Suprapubic skin (tissue), 4 donors: ENCODE measurements around the gene TPCN1.

Experiments
- EP300 ChIP-seq: sonication (generic); formaldehyde crosslinking; IDR thresholded peaks from one replicate; pipeline ENCODE4 v1.6.1; 2017; ENCODE audit warnings: antibody characterized with exemption
- POLR2A ChIP-seq, 2 donors: fragments of 450-650 bp; IDR thresholded peaks; one replicate each; pipeline ENCODE4 v1.6.1; 2017; ENCODE audit warnings: antibody characterized with exemption in 2 of 2, mild to moderate bottlenecking in 2 of 2, moderate library complexity in 2 of 2
- POLR2AphosphoS5 ChIP-seq, 3 donors: sonication (generic); formaldehyde crosslinking; IDR thresholded peaks; one replicate each; pipeline ENCODE4 v1.6.1; 2017; ENCODE audit warnings: antibody characterized with exemption in 3 of 3
- TF ChIP-seq, protein P1 (sequence below), 2 donors: fragments of 200-600 bp in 1 of 2; fragments of 450-650 bp in 1 of 2; sonication (generic) in 1 of 2; IDR thresholded peaks; one replicate each; pipeline ENCODE4 v1.5.1; 2016 to 2019; ENCODE audit warnings: antibody characterized with exemption in 2 of 2, mild to moderate bottlenecking in 1 of 2, moderate library complexity in 1 of 2

DNA sequence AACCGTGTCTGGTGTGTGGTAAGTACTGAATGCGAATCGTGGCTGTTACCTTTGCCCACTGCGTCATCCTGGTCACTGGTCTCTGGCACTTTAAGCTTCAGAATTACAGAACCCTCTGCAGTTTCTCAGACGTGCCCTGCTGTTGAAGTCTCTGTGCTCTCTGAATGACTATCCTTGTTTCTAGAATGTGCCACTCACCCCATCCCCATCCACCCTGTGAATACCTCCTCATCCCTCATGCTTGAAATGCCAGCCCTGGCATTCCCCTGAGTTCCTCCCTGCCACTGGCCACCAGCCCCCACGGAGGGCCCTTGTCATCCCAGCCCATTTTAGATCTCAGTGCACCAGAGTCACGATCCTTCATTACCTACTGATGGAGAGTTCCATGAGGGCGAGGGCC is 21.3 kb downstream of the TPCN1 start:
- TF ChIP-seq, protein P1, sequence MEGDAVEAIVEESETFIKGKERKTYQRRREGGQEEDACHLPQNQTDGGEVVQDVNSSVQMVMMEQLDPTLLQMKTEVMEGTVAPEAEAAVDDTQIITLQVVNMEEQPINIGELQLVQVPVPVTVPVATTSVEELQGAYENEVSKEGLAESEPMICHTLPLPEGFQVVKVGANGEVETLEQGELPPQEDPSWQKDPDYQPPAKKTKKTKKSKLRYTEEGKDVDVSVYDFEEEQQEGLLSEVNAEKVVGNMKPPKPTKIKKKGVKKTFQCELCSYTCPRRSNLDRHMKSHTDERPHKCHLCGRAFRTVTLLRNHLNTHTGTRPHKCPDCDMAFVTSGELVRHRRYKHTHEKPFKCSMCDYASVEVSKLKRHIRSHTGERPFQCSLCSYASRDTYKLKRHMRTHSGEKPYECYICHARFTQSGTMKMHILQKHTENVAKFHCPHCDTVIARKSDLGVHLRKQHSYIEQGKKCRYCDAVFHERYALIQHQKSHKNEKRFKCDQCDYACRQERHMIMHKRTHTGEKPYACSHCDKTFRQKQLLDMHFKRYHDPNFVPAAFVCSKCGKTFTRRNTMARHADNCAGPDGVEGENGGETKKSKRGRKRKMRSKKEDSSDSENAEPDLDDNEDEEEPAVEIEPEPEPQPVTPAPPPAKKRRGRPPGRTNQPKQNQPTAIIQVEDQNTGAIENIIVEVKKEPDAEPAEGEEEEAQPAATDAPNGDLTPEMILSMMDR (IDR thresholded peaks at IDR 0.05) = no peak
- no peak for TF ChIP-seq POLR2A (IDR thresholded peaks at IDR 0.05)
- TF ChIP-seq POLR2AphosphoS5 (IDR thresholded peaks at IDR 0.05) = no peak
- TF ChIP-seq EP300 = no peak
